ACHN (cell line): Measurements from ENCODE around the gene GRID1.
"Not testable (repeated sequence)": the region's sequence is repeated elsewhere in the genome, so short reads cannot be mapped to it uniquely, and the experiment has no call there.

Source experiments
- DNase-seq: peaks from one replicate; pipeline ENCODE4 v3.0.0-alpha.2; 2015
- in situ Hi-C: cut with HindIII; loops from 2 replicates; pipeline ENCODE4 v1.10.0; 2017; ENCODE audit warnings: low sequenced_read_pairs, low pct_ligation_motif_present, low pct_unique_long_range_greater_than_20kb

Gene GRID1

GRCh38 chr10:86047588-86047987 is 319.0 kb downstream of the GRID1 start:
- DNase-seq = no peak
- in situ Hi-C loops = no loop called here

GRCh38 chr10:86046845-86047460 is 319.6 kb downstream of the GRID1 start:
- no peak for DNase-seq
- in situ Hi-C loops = no loop called here

- no peak for DNase-seq
- in situ Hi-C loops = no loop called here
These were observed 320.7 kb downstream of the GRID1 start for GRCh38 chr10:86045896-86046295.

- in situ Hi-C loops = no loop called here
- no peak for DNase-seq
These were observed 322.6 kb downstream of the GRID1 start for GRCh38 chr10:86044029-86044428.

GRCh38 chr10:86043236-86043635 is 323.4 kb downstream of the GRID1 start:
- in situ Hi-C loops = no loop called here
- no peak for DNase-seq

- in situ Hi-C loops = no loop called here
- DNase-seq = no peak
These were observed 324.4 kb downstream of the GRID1 start for GRCh38 chr10:86042161-86042560.

GRCh38 chr10:86041116-86041515 is 325.5 kb downstream of the GRID1 start:
- in situ Hi-C loops = no loop called here
- DNase-seq = no peak

- DNase-seq = no peak
- in situ Hi-C loops = no loop called here
These were observed 328.2 kb downstream of the GRID1 start for GRCh38 chr10:86038371-86038770.

GRCh38 chr10:86037096-86037495 is 329.5 kb downstream of the GRID1 start:
- in situ Hi-C loops = no loop called here

GRCh38 chr10:86036544-86036831 is 330.1 kb downstream of the GRID1 start:
- in situ Hi-C loops = no loop called here
- DNase-seq = no peak

More at GRCh38 chr10:86037096-86037495, 329.5 kb downstream of the GRID1 start:
- no peak for DNase-seq

- DNase-seq = no peak
- in situ Hi-C loops = no loop called here
These were observed 330.6 kb downstream of the GRID1 start for GRCh38 chr10:86035791-86036543.

- DNase-seq = no peak
- in situ Hi-C loops = no loop called here
These were observed 331.9 kb downstream of the GRID1 start for GRCh38 chr10:86034710-86035109.

- DNase-seq = no peak
- in situ Hi-C loops = no loop called here
These were observed 333.0 kb downstream of the GRID1 start for GRCh38 chr10:86033581-86033980.

- in situ Hi-C loops, DNase-seq: not testable (repeated sequence)
These were observed 334.5 kb downstream of the GRID1 start for GRCh38 chr10:86032087-86032486.

GRCh38 chr10:86030312-86030711 is 336.3 kb downstream of the GRID1 start:
- no peak for DNase-seq
- in situ Hi-C loops = no loop called here

GRCh38 chr10:86027346-86027745 is 339.2 kb downstream of the GRID1 start:
- in situ Hi-C loops = no loop called here
- DNase-seq = no peak

- in situ Hi-C loops = no loop called here
- DNase-seq = no peak
These were observed 341.1 kb downstream of the GRID1 start for GRCh38 chr10:86025509-86025908.

- in situ Hi-C loops = no loop called here
- DNase-seq = no peak
These were observed 342.1 kb downstream of the GRID1 start for GRCh38 chr10:86024281-86025041.

GRCh38 chr10:86023931-86024280 is 342.7 kb downstream of the GRID1 start:
- no peak for DNase-seq
- in situ Hi-C loops = no loop called here

GRCh38 chr10:86023336-86023735 is 343.3 kb downstream of the GRID1 start:
- in situ Hi-C loops = no loop called here
- no peak for DNase-seq
